ENCODE data around the gene CLDND1. TPM values are rescaled to one million over a fixed set of nuclear protein-coding genes. Genes with fewer than 3 reads are reported as not detected.

CLDND1 gene
- total RNA-seq, 2 donors from 2014 or later = 97.7 to 106 TPM

GRCh38 chr3:98557324-98558010, 34.8 kb upstream of the CLDND1 start:
- Histone ChIP-seq H3K9ac (ENCODE audit: extremely low read depth, low read length, poor library complexity, severe bottlenecking) (no peak overlapping the region), H3K36me3 (ENCODE audit: control insufficient read depth, insufficient read depth, low read length) (no peaks in the 10 kb centered on the region), H3K27ac (ENCODE audit: low read depth, low read length) (no peak overlapping the region), H3K4me3 (ENCODE audit: low read length) (no peak overlapping the region), H3K4me1 (ENCODE audit: control insufficient read depth, insufficient read depth, low read length) (no peaks in the 10 kb centered on the region), H3K27me3 (ENCODE audit: control insufficient read depth, insufficient read depth, low read length, poor library complexity, severe bottlenecking) (no peaks in the 10 kb centered on the region), H3K9me3 (ENCODE audit: control insufficient read depth, low read length) (no peaks in the 10 kb centered on the region)
- no peak overlapping the region for H3K27ac Mint-ChIP-seq
- H3K27me3 Mint-ChIP-seq (ENCODE audit: insufficient read depth) = peaks cover 2% of the 10 kb centered on the region
- no peak overlapping the region for H3K4me3 Mint-ChIP-seq
- no peak for DNase-seq
- H3K36me3 Mint-ChIP-seq (ENCODE audit: low read depth) = no peaks in the 10 kb centered on the region
- 87% methylated on average over 4 of the region's 4 CpGs; no CpG with 5 or more reads in 1 of the 2 experiments for WGBS, 2 experiments (ENCODE audit: insufficient coverage in 1 of 2, insufficient read length in 1 of 2)
- no peaks in the 10 kb centered on the region for H3K9me3 Mint-ChIP-seq
- TF ChIP-seq CTCF (conservative IDR thresholded peaks at IDR 0.05) = no peak
- peaks cover 10% of the 10 kb centered on the region for H3K4me1 Mint-ChIP-seq

- Histone ChIP-seq H3K27ac (ENCODE audit: low read depth, low read length) (no peak overlapping the region), H3K36me3 (ENCODE audit: control insufficient read depth, insufficient read depth, low read length) (no peaks in the 10 kb centered on the region), H3K27me3 (ENCODE audit: control insufficient read depth, insufficient read depth, low read length, poor library complexity, severe bottlenecking) (no peaks in the 10 kb centered on the region), H3K9me3 (ENCODE audit: control insufficient read depth, low read length) (no peaks in the 10 kb centered on the region), H3K4me3 (ENCODE audit: low read length) (no peak overlapping the region), H3K9ac (ENCODE audit: extremely low read depth, low read length, poor library complexity, severe bottlenecking) (no peak overlapping the region), H3K4me1 (ENCODE audit: control insufficient read depth, insufficient read depth, low read length) (peaks cover 2% of the 10 kb centered on the region)
- Mint-ChIP-seq H3K27me3 (ENCODE audit: insufficient read depth) (peaks cover 2% of the 10 kb centered on the region), H3K4me3 (no peak overlapping the region), H3K4me1 (peaks cover 13% of the 10 kb centered on the region), H3K9me3 (no peaks in the 10 kb centered on the region), H3K27ac (no peak overlapping the region), H3K36me3 (ENCODE audit: low read depth) (no peaks in the 10 kb centered on the region)
- DNase-seq = no peak
- no peak for TF ChIP-seq CTCF (conservative IDR thresholded peaks at IDR 0.05)
- WGBS, 2 experiments (ENCODE audit: insufficient coverage in 1 of 2, insufficient read length in 1 of 2) = 80 to 95% methylated on average over 1 to 7 of the region's 7 CpGs
These were observed 33.7 kb upstream of the CLDND1 start for GRCh38 chr3:98556164-98557130.

- no peak for TF ChIP-seq CTCF (conservative IDR thresholded peaks at IDR 0.05)
- Mint-ChIP-seq H3K4me1 (peaks cover 13% of the 10 kb centered on the region), H3K36me3 (ENCODE audit: low read depth) (no peaks in the 10 kb centered on the region), H3K27ac (no peak overlapping the region), H3K4me3 (no peak overlapping the region), H3K9me3 (no peaks in the 10 kb centered on the region), H3K27me3 (ENCODE audit: insufficient read depth) (peaks cover 2% of the 10 kb centered on the region)
- Histone ChIP-seq H3K27me3 (ENCODE audit: control insufficient read depth, insufficient read depth, low read length, poor library complexity, severe bottlenecking) (no peaks in the 10 kb centered on the region), H3K36me3 (ENCODE audit: control insufficient read depth, insufficient read depth, low read length) (no peaks in the 10 kb centered on the region), H3K4me1 (ENCODE audit: control insufficient read depth, insufficient read depth, low read length) (peaks cover 2% of the 10 kb centered on the region), H3K9ac (ENCODE audit: extremely low read depth, low read length, poor library complexity, severe bottlenecking) (no peak overlapping the region), H3K9me3 (ENCODE audit: control insufficient read depth, low read length) (no peaks in the 10 kb centered on the region), H3K27ac (ENCODE audit: low read depth, low read length) (no peak overlapping the region), H3K4me3 (ENCODE audit: low read length) (no peak overlapping the region)
- WGBS, 2 experiments (ENCODE audit: insufficient coverage in 1 of 2, insufficient read length in 1 of 2) = 75 to 78% methylated on average over 3 to 4 of the region's 4 CpGs
- no peak for DNase-seq
These were observed 32.3 kb upstream of the CLDND1 start for GRCh38 chr3:98555025-98555379.
